Natural killer cell (primary cell): ENCODE measurements around the gene UGP2. TPM values are rescaled to one million over a fixed set of nuclear protein-coding genes. Genes with fewer than 3 reads are reported as not detected.

Experiments
- ATAC-seq, 3 donors: fragments of 150-1000 bp in 2 of 3; fragments of 200-7000 bp in 1 of 3; cut with Tn5 transposase; 1 replicate in 1 of 3; 2 replicates in 2 of 3; pipeline ENCODE4 v1.10.0; 2021; ENCODE audit warnings: mild to moderate bottlenecking in 2 of 3, moderate library complexity in 2 of 3
- DNase-seq, 2 donors: peaks; one replicate each; pipeline versions ENCODE4 v3.0.0 to v3.0.0-alpha.2; 2013 to 2021; ENCODE audit warnings: mixed read lengths in 1 of 2
- H3K27ac ChIP-seq: one replicate; pipeline ENCODE4 v1.5.1; 2013; ENCODE audit warnings: mild to moderate bottlenecking, low read length
- H3K27me3 ChIP-seq: one replicate; pipeline ENCODE4 v1.6.1; 2013; ENCODE audit warnings: low read length; ENCODE audit not compliant: control insufficient read depth, insufficient read depth
- H3K36me3 ChIP-seq: one replicate; pipeline ENCODE4 v1.6.1; 2013; ENCODE audit warnings: low read length; ENCODE audit not compliant: control insufficient read depth, insufficient read depth
- H3K4me1 ChIP-seq: one replicate; pipeline ENCODE4 v1.6.1; 2013; ENCODE audit warnings: low read length; ENCODE audit not compliant: control insufficient read depth, insufficient read depth
- H3K4me3 ChIP-seq: one replicate; pipeline ENCODE4 v1.5.1; 2013; ENCODE audit warnings: low read length
- H3K9me3 ChIP-seq: one replicate; pipeline ENCODE4 v1.6.1; 2013; ENCODE audit warnings: low read length; ENCODE audit not compliant: control insufficient read depth, insufficient read depth
- H3K27ac Mint-ChIP-seq, 2 donors: one replicate each; pipeline ENCODE4 v1.8.0; 2022; ENCODE audit warnings: mild to moderate bottlenecking in 2 of 2, mixed read lengths in 2 of 2, moderate library complexity in 1 of 2
- H3K27me3 Mint-ChIP-seq, 2 donors: one replicate each; pipeline ENCODE4 v1.8.0; 2022; ENCODE audit warnings: low read depth in 2 of 2, mixed read lengths in 2 of 2
- H3K36me3 Mint-ChIP-seq: one replicate; pipeline ENCODE4 v1.8.0; 2022; ENCODE audit warnings: mixed read lengths
- H3K4me1 Mint-ChIP-seq, 2 donors: one replicate each; pipeline ENCODE4 v1.8.0; 2022; ENCODE audit warnings: mixed read lengths in 2 of 2
- H3K4me3 Mint-ChIP-seq: one replicate; pipeline ENCODE4 v1.8.0; 2022; ENCODE audit warnings: mild to moderate bottlenecking, moderate library complexity, mixed read lengths
- H3K9me3 Mint-ChIP-seq, 2 donors: one replicate each; pipeline ENCODE4 v1.8.0; 2022; ENCODE audit warnings: mixed read lengths in 2 of 2
- WGBS: methylation state at CpG from one replicate; pipeline ENCODE4 v1.1.7; 2013; ENCODE audit warnings: missing lambda C conversion rate; ENCODE audit not compliant: insufficient coverage; 5-methylcytosine and 5-hydroxymethylcytosine counted together
- intact Hi-C: fragments of 100-400 bp; cut with micrococcal nuclease; formaldehyde crosslinking; loops from one replicate; pipeline ENCODE4 v1.14.2; 2022
- total RNA-seq, 4 donors: library from RNA; stranded (reverse); fragments of 120-200 nt in 1 of 4; gene quantifications; one replicate each; pipeline versions ENCODE4 v1.2.3 to v1.2.4, GENCODE V29; 2013 to 2022
- TF ChIP-seq, protein P1 (sequence below): fragments of 200-600 bp; IDR thresholded peaks from one replicate; pipeline ENCODE4 v1.8.0; 2022; ENCODE audit warnings: antibody characterized with exemption

The UGP2 gene
- total RNA-seq, 3 donors from 2014 or later (not counting 1 experiment from before 2014, with no cell fraction given) = 100 to 117 (median 101) TPM

GRCh38 chr2:63850649-63851048, 9.0 kb downstream of the UGP2 start:
- Mint-ChIP-seq H3K4me1 (peaks cover 76 to 80% of the 10 kb centered on the region in 2 donors), H3K36me3 (no peaks in the 10 kb centered on the region), H3K27ac (peak overlapping the region; percentile 72 to 92), H3K27me3 (no peaks in the 10 kb centered on the region), H3K4me3 (no peak overlapping the region), H3K9me3 (no peaks in the 10 kb centered on the region)
- no peak overlapping the region for H3K4me3 ChIP-seq
- DNase-seq = peak in 1 of 2 donors; percentile 35
- intact Hi-C loops = no loop called here
- ATAC-seq = peak; percentile 49 to 58 (median 52)
- H3K36me3 ChIP-seq = no peaks in the 10 kb centered on the region
- H3K4me1 ChIP-seq = peaks cover 4% of the 10 kb centered on the region
- no peak overlapping the region for H3K27ac ChIP-seq
- H3K9me3 ChIP-seq = no peaks in the 10 kb centered on the region
- H3K27me3 ChIP-seq = no peaks in the 10 kb centered on the region
- TF ChIP-seq, protein P1, sequence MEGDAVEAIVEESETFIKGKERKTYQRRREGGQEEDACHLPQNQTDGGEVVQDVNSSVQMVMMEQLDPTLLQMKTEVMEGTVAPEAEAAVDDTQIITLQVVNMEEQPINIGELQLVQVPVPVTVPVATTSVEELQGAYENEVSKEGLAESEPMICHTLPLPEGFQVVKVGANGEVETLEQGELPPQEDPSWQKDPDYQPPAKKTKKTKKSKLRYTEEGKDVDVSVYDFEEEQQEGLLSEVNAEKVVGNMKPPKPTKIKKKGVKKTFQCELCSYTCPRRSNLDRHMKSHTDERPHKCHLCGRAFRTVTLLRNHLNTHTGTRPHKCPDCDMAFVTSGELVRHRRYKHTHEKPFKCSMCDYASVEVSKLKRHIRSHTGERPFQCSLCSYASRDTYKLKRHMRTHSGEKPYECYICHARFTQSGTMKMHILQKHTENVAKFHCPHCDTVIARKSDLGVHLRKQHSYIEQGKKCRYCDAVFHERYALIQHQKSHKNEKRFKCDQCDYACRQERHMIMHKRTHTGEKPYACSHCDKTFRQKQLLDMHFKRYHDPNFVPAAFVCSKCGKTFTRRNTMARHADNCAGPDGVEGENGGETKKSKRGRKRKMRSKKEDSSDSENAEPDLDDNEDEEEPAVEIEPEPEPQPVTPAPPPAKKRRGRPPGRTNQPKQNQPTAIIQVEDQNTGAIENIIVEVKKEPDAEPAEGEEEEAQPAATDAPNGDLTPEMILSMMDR = no peak

GRCh38 chr2:63851691-63852311, 10.1 kb downstream of the UGP2 start:
- no peak overlapping the region for H3K27ac ChIP-seq

DNA sequence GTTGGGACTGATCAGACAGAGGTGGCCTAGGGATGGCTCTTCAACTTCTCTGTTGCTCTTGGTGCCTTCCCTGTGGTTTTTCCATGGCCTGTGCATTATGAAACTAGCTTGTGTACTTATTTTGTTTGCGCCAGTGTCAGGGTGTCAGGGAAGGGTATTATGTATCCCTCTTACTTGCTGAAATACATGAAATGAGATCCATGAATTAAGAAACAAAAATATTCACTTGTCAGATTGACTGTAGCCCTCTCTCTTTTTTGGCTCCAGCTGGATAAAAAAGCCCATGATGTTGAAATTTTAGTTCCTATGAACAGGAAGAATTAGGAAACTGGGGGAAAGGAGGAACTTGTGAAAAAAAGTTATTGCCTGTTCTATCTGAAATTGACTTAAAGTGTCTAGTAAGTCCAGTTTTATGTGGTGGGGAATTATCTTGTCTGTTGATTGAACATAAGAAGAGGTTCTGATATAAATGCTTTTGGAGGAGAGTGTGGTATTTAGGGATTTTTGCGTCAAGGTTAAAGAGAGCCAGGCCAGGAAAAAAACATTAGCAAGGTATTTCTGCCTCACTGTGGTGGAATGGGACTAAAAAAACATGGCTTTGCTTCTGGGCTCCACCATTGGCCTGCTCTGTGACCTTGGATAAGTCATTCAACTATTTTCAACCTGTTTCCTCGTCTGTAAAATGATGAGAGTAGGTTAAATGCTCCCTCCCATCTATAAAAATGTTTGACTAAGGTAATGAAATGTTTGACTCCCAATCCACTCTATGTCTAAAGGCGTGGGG, 12.0 kb downstream of the UGP2 start:
- H3K4me1 ChIP-seq = peaks cover 15% of the 10 kb centered on the region
- Mint-ChIP-seq H3K27ac (peak overlapping the region; percentile 91 to 92), H3K27me3 (no peaks in the 10 kb centered on the region), H3K36me3 (no peaks in the 10 kb centered on the region), H3K4me3 (no peak overlapping the region), H3K4me1 (peaks cover 70 to 73% of the 10 kb centered on the region in 2 donors), H3K9me3 (no peaks in the 10 kb centered on the region)
- DNase-seq = no peak
- WGBS = 91% methylated on average over 2 of the region's 4 CpGs
- H3K4me3 ChIP-seq = no peak overlapping the region
- no peaks in the 10 kb centered on the region for H3K27me3 ChIP-seq
- TF ChIP-seq, protein P1 = no peak
- intact Hi-C loops = no loop called here
- peaks cover 5% of the 10 kb centered on the region for H3K36me3 ChIP-seq
- no peak for ATAC-seq
- H3K9me3 ChIP-seq = no peaks in the 10 kb centered on the region
- H3K27ac ChIP-seq = no peak overlapping the region

More at GRCh38 chr2:63851691-63852311, 10.1 kb downstream of the UGP2 start:
- ATAC-seq (no peak), DNase-seq (no peak)
- H3K4me3 Mint-ChIP-seq = no peak overlapping the region
- no CpG with 5 or more reads among the region's 1 CpG for WGBS
- no peaks in the 10 kb centered on the region for H3K9me3 ChIP-seq
- no peaks in the 10 kb centered on the region for H3K36me3 ChIP-seq
- intact Hi-C loops = no loop called here
- peak overlapping the region; percentile 72 to 92 for H3K27ac Mint-ChIP-seq
- no peaks in the 10 kb centered on the region for H3K9me3 Mint-ChIP-seq
- H3K36me3 Mint-ChIP-seq = no peaks in the 10 kb centered on the region
- H3K4me1 ChIP-seq = peaks cover 8% of the 10 kb centered on the region
- TF ChIP-seq, protein P1 = no peak
- no peaks in the 10 kb centered on the region for H3K27me3 ChIP-seq
- no peak overlapping the region for H3K4me3 ChIP-seq
- no peaks in the 10 kb centered on the region for H3K27me3 Mint-ChIP-seq
- peaks cover 76 to 81% of the 10 kb centered on the region in 2 donors for H3K4me1 Mint-ChIP-seq
